ENCODE data around the gene ZNF664.

ZNF664 gene

DNA sequence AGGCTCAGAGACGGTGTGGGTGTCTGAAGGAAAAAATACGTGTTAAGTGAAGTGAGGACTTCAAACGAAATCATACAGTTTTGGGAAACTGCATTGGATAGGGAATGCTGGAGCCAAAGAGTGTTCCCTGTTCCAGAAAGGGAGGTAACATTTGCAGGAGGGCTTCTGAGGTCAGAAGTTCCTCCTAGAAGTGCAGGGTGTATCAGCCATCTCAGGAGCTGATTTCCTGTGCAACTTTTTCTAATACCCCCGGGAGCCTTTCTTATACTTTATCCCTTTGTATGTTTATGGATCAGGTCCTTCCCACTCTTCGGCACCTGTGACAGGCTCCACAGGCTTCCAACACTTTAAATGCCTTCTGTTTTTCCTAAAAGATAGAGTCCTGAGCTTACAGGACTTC is 24.9 kb downstream of the ZNF664 start:
- H3K36me3 Mint-ChIP-seq: peaks cover 14% of the 10 kb centered on the region
- H3K4me3 Mint-ChIP-seq: no peak overlapping the region
- H3K4me1 Mint-ChIP-seq: peaks cover 10% of the 10 kb centered on the region
- no peak overlapping the region for H3K27ac Mint-ChIP-seq
- DNase-seq (ENCODE audit: low spot score in 2 of 2): no peak
- no peaks in the 10 kb centered on the region for H3K9me3 Mint-ChIP-seq
- H3K27me3 Mint-ChIP-seq: no peaks in the 10 kb centered on the region
- no peak for ATAC-seq (ENCODE audit: low read depth)

DNA sequence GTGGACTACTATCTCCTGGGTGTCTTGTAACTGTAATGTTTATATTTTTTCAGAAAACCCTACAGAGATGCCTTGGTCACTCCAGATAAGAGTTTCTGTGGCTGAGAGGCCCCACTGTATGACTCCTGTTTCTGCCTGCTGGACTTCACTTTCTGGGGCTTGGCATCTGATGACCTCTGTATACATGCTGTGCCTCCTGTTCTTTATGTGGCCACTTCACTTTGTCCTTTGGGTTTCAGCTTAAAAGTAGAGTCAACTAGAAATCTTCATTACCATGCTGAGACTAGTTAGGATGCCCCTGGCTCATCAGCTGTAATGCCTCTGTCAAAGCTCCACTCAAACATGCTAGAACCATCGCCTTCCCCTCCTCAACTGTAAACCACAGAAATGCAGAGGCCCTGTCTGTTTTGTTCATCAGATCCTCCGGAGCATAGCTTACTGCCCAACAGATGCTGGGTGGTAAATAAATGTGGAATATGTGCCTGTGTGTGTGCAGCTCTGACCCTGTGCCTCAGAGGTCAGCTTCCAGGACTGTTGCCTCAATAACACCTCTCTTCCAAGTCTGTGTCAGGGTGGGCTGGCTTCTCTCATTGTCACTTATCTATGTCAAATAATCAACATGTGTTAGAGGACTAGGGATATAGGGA is 25.5 kb downstream of the ZNF664 start:
- H3K27me3 Mint-ChIP-seq: no peaks in the 10 kb centered on the region
- H3K27ac Mint-ChIP-seq: no peak overlapping the region
- H3K36me3 Mint-ChIP-seq: peaks cover 13% of the 10 kb centered on the region
- ATAC-seq (ENCODE audit: low read depth) (no peak), DNase-seq (ENCODE audit: low spot score in 2 of 2) (no peak)
- peaks cover 10% of the 10 kb centered on the region for H3K4me1 Mint-ChIP-seq
- no peak overlapping the region for H3K4me3 Mint-ChIP-seq
- no peaks in the 10 kb centered on the region for H3K9me3 Mint-ChIP-seq

DNA sequence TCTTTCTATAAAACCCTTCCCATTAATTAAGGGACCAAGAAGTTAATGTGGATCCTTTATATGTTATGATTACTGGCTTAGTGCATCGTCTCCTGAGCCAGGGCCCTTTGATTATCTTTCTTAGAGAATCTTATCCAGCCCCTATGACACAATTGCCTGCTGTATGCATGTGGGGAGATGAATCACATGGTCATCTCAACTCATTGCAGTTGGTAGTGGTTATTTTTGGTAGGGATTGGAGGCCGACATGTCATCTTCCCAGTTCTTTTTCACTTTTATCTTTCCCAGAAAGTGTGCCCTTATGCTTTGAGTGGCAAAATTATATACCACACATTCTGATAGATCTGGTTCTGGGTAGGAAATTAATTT is 26.0 kb downstream of the ZNF664 start:
- Mint-ChIP-seq H3K27me3 (no peaks in the 10 kb centered on the region), H3K4me1 (peaks cover 10% of the 10 kb centered on the region), H3K27ac (no peak overlapping the region), H3K4me3 (no peak overlapping the region), H3K9me3 (no peaks in the 10 kb centered on the region), H3K36me3 (peaks cover 13% of the 10 kb centered on the region)
- ATAC-seq (ENCODE audit: low read depth) (no peak), DNase-seq (ENCODE audit: low spot score in 2 of 2) (no peak)

DNA sequence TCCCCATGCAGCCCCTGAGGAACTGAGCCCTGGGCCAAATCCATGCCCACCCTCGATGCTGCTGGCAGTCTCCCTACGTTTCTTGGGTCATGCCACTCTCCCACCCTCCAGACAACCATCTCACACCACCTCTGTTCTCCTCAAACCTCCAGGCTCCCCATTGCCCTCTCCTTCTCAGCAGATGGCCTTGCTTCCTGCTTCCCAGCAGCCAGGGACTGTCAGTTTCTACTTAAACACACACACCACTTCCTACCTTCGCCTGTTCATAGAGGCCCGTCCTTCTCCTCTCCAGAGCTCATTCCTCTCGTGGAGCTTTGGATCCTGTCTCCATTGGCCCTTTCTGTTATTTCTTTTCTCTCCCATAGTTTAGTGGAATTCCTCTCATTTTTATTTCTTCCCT is 27.1 kb downstream of the ZNF664 start:
- Mint-ChIP-seq H3K9me3 (no peaks in the 10 kb centered on the region), H3K4me1 (peaks cover 5% of the 10 kb centered on the region), H3K4me3 (no peak overlapping the region), H3K27me3 (no peaks in the 10 kb centered on the region), H3K27ac (no peak overlapping the region), H3K36me3 (peaks cover 11% of the 10 kb centered on the region)
- DNase-seq (ENCODE audit: low spot score in 2 of 2): no peak
- no peak for ATAC-seq (ENCODE audit: low read depth)

DNA sequence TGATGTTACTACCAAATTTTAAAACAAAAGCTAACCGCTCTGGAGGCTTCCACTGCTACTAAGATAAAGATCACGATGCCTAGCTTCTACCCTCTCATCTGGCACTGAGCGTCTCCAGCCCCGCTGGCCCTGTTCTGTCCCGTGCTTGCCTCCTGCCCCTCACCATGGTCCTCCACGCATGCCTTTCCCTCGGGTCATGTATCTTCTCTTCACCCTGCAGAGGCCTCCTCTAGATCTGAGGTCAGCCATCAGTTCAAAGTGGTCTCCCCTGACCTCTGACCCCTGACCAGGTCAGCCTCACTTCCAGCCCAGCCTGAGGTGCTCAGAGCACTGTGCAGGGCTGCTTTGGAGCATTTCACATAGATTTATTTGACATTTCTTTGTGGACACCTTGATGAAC is 28.3 kb downstream of the ZNF664 start:
- H3K27ac Mint-ChIP-seq: no peak overlapping the region
- ATAC-seq (ENCODE audit: low read depth): no peak
- H3K9me3 Mint-ChIP-seq: no peaks in the 10 kb centered on the region
- H3K4me3 Mint-ChIP-seq: no peak overlapping the region
- no peaks in the 10 kb centered on the region for H3K27me3 Mint-ChIP-seq
- peaks cover 7% of the 10 kb centered on the region for H3K36me3 Mint-ChIP-seq
- no peak for DNase-seq (ENCODE audit: low spot score in 2 of 2)
- H3K4me1 Mint-ChIP-seq: peaks cover 11% of the 10 kb centered on the region

DNA sequence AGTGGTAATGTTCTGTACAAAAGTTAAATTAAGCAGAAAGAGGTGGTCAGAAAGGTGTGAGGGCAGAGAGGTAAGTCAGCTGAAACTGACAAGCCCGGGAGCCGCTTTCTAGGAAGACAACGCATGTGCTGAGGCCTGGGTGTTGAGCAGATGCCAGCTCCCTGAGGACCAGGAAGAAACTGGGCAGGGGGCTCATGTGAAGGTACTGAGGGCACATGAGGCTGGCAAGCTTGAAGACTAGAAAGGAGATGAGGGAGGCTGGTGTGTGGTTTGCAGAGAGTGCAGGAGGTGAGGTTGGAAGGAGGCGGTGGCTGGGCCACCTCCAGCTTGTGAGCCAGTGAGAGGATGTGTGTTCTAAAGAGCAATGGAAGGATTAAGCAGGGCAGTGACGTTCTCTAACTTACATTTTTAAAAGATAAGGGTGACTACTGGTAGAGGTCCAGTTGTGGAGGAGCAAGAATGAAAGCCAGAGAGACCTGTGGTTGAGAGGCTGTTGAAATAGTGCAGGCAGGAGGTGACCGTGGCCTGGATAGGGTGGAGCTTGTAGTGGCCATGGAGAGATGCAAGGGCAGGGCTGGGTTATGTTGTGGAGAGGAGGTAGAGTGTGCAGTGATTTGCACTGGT is 29.1 kb downstream of the ZNF664 start:
- Mint-ChIP-seq H3K9me3 (no peaks in the 10 kb centered on the region), H3K36me3 (peaks cover 5% of the 10 kb centered on the region), H3K4me1 (peaks cover 15% of the 10 kb centered on the region), H3K4me3 (no peak overlapping the region), H3K27me3 (no peaks in the 10 kb centered on the region), H3K27ac (no peak overlapping the region)
- ATAC-seq (ENCODE audit: low read depth) (no peak), DNase-seq (ENCODE audit: low spot score in 2 of 2) (no peak)

DNA sequence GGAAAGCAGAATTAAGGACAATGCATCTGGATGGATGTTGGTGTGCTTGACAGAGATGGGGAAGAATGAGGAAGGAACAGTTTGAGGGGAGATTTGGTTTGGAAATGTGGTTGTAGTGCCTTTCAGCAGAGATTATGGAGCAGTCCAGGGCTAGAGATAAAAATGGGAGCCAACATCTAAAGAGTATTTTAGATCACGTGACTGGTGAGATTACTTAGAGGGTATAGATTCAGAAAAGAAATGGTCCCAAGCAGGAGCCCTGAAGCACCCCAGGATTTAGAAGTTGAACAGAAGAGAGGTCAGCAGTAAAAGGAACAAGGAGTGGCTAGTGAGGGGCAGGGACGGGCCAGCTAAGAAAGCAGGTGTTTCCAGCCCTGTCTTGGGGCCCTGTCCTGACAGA is 29.6 kb downstream of the ZNF664 start:
- Mint-ChIP-seq H3K36me3 (peaks cover 5% of the 10 kb centered on the region), H3K27ac (no peak overlapping the region), H3K27me3 (no peaks in the 10 kb centered on the region), H3K9me3 (no peaks in the 10 kb centered on the region), H3K4me1 (peaks cover 16% of the 10 kb centered on the region), H3K4me3 (no peak overlapping the region)
- DNase-seq (ENCODE audit: low spot score in 2 of 2): no peak
- no peak for ATAC-seq (ENCODE audit: low read depth)

DNA sequence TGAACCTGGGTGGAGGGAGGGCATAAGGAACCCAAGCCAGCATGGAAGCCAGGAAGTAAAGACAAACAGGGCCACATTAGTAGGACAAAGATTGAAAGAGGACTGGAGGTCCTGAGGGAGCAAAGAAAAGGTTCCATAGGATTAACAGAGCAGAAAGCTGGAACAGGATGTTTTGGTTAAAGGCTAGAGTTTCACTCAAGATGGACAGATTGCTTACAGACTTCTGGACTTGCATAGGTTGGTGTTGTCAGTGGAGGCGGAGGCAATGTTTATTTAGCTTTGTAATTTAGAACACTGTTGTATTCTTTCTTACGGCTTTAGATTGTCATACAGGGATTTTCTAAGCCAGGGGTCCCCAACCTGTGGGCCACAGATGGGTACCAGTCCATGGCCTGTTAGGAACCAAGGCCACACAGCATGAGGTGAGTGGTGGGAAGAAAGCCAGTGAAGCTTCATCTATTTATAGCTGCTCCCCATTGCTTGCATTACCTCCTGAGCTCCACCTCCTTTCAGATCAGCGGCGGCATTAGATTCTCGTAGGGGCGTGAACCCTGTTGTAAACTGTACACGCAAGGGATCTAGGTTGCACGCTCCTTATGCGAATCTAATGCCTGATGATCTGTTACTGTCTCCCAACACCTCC is 31.3 kb downstream of the ZNF664 start:
- no peaks in the 10 kb centered on the region for H3K9me3 Mint-ChIP-seq
- peaks cover 3% of the 10 kb centered on the region for H3K36me3 Mint-ChIP-seq
- H3K4me1 Mint-ChIP-seq: peaks cover 21% of the 10 kb centered on the region
- DNase-seq (ENCODE audit: low spot score in 2 of 2): no peak
- ATAC-seq (ENCODE audit: low read depth): no peak
- H3K4me3 Mint-ChIP-seq: no peak overlapping the region
- H3K27ac Mint-ChIP-seq: no peak overlapping the region
- H3K27me3 Mint-ChIP-seq: no peaks in the 10 kb centered on the region

DNA sequence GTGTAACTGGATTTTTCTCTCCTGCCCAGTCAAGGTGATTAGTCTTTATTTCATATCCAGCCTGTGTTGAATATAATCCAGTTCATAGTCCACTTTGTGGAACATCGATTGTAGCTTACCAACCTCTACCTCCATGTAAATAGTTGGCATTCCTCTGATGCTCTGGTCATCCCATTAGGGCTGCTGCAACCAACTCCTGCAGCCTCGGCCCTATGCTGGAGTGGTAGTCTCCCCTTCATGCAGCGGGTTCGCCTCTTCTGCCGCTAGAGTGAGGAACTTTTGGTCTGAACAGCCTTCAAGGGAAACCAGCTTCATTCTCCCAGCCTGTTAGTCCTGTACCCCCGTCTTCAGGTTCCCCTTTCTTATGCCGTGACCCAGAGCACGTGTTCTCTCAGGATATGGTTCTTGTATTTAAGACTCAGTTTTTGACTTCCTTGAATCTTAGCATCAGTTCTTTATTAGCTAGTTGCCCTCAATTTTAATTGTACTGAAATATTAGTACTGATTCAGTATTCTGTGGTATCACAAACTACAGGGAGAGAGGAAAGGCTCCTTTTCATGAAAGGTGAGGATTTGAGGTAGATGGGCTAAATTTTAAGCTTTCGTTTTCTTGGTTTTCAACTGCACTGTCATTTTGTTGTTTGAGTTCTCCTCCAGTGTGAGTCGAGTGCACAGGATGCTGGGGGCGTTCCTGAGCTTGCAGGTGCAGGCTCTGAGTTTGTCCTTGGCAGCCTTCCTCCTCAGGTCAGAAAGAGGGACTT is 33.2 kb downstream of the ZNF664 start:
- H3K9me3 Mint-ChIP-seq: no peaks in the 10 kb centered on the region
- DNase-seq (ENCODE audit: low spot score in 2 of 2) (peak in 1 of 2 donors; percentile 21), ATAC-seq (ENCODE audit: low read depth) (peak; percentile 94)
- peaks cover 10% of the 10 kb centered on the region for H3K36me3 Mint-ChIP-seq
- no peaks in the 10 kb centered on the region for H3K27me3 Mint-ChIP-seq
- peak overlapping the region; percentile 40 for H3K4me3 Mint-ChIP-seq
- H3K4me1 Mint-ChIP-seq: peaks cover 21% of the 10 kb centered on the region
- H3K27ac Mint-ChIP-seq: peak overlapping the region; percentile 74

DNA sequence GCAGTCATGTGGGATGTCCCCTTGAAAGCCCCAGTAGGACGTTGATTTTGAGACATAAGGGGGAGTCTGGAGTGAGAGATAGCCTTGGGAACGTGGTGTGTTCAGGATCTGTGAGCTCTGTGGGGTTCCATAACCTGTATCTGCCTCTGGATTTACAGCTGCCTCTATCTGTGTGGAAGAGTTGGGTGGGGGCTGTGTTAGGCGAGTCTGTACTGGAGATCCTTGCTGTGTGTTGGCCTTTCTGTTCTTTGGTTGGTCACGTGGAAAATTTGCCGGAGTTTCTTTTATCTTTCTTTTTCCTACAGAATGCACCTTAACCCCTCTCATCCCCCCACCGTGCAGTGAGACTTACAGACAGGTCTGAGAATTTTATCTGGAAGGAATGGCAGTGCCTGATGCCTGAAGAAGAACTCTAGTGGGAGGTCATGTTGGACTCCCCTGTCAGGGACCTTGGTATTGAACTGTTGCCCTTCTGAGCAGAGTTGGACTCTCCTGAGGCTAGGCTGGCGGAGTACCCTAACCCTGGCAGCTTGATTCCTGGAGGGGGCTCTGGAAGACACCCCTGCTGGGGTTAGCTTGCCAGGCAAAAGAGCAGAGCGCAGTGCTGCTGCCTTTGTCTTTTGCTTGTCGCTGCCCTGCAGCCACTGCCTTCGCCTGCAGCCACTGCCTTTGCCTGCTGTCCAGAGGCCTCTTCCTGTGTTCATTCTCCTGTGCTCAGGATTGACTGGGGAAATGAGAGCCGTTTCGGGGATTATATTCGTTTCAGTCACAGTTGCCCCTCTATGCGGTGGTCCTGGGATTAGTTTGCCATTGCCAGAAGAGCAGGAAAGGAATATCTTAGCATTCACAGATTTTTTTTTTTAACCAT is 34.1 kb downstream of the ZNF664 start:
- Mint-ChIP-seq H3K36me3 (peaks cover 17% of the 10 kb centered on the region), H3K27me3 (no peaks in the 10 kb centered on the region), H3K27ac (peak overlapping the region; percentile 74), H3K9me3 (no peaks in the 10 kb centered on the region), H3K4me3 (peak overlapping the region; percentile 40), H3K4me1 (peaks cover 21% of the 10 kb centered on the region)
- ATAC-seq (ENCODE audit: low read depth) (no peak), DNase-seq (ENCODE audit: low spot score in 2 of 2) (no peak)

DNA sequence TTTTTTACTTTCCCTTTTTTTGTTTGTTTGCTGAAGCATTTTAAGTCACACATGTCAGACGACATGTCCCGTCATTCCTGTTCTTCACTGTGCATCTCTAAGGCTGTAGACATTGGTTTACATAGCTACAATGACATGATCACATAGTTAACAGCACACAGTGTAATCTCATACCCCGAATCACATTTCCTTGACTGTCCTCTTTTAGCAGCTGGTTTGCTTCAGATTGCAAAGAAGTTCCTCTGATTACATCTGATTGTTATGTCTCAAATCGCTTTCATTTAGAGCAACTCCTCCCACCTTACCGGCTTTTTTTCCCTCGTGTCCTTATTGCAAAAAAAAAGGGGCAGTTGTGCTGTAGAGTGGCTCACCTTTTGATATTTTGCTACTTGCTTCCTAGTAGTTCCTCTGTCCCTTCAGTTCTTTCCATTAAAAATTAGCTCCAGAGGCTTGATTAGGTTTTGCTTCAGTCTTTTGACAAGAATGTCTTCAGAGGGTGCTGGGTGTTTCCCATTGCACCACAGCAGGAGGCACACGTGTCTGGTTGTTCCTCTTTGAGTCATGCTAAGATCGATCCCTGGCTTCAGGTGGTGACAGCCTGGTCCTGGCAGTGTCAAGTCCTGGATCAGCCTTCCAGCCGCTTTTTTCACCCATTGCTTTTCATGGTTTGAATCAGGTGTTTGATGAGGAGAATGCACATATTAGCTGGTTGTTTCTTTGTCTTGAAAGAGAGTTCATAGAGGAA is 35.0 kb downstream of the ZNF664 start:
- Mint-ChIP-seq H3K9me3 (no peaks in the 10 kb centered on the region), H3K27ac (peak overlapping the region; percentile 53), H3K4me3 (no peak overlapping the region), H3K36me3 (peaks cover 23% of the 10 kb centered on the region), H3K27me3 (no peaks in the 10 kb centered on the region), H3K4me1 (peaks cover 21% of the 10 kb centered on the region)
- no peak for ATAC-seq (ENCODE audit: low read depth)
- no peak for DNase-seq (ENCODE audit: low spot score in 2 of 2)

DNA sequence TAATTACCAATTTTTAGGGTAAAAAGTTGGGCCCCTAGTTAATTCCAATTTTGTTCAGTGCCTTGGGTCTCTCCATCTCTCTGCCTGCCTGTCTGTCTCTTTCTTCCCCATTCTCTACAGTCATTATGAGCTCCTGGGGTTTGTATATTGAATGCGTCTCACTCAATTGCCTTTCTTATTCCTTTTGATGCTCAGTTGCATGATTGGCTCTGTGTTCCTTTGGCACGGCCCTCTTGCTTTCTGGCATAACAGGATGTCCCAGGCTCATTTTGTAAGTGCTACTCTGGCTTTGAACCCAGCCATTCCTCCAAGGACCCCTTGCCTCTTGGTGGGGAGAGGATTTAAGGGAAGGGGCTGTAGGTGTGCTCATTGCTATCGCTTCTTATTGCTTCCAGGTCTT is 35.6 kb downstream of the ZNF664 start:
- Mint-ChIP-seq H3K36me3 (peaks cover 29% of the 10 kb centered on the region), H3K4me1 (peaks cover 21% of the 10 kb centered on the region), H3K9me3 (no peaks in the 10 kb centered on the region), H3K4me3 (no peak overlapping the region), H3K27ac (peak overlapping the region; percentile 53), H3K27me3 (no peaks in the 10 kb centered on the region)
- ATAC-seq (ENCODE audit: low read depth): no peak
- DNase-seq (ENCODE audit: low spot score in 2 of 2): no peak

DNA sequence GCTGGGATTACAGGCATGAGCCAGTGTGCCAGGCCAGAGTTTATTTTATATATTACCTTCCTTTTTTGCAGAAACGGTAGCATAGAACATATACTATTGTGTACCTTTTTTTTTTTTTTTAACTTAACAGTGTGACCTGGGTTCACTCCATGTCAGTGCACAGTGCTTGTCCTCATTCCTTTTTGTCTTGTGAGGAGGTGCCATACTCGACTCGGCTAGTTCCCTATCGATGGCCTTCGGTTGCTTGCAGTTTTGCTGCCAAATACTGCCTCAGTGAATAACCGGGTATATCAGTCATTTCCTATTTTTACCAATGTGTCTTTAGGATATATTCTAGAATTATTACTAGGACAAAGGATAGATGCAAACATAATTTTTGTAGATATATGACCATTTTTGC is 36.8 kb downstream of the ZNF664 start:
- Mint-ChIP-seq H3K9me3 (no peaks in the 10 kb centered on the region), H3K4me1 (peaks cover 21% of the 10 kb centered on the region), H3K4me3 (no peak overlapping the region), H3K27ac (no peak overlapping the region), H3K36me3 (peaks cover 33% of the 10 kb centered on the region), H3K27me3 (no peaks in the 10 kb centered on the region)
- no peak for ATAC-seq (ENCODE audit: low read depth)
- no peak for DNase-seq (ENCODE audit: low spot score in 2 of 2)

Measured in memory B cell (primary cell).